SK-MEL-5 (cell line): ENCODE data around the gene IL11. TPM values are rescaled to one million over a fixed set of nuclear protein-coding genes. Genes with fewer than 3 reads are reported as not detected.

Experiments
- DNase-seq: peaks from one replicate; pipeline ENCODE4 v3.0.0-alpha.2; 2016; ENCODE audit warnings: low read depth, low spot score
- in situ Hi-C: cut with HindIII; loops from 2 replicates; pipeline ENCODE4 v1.10.0; 2016; ENCODE audit warnings: low sequenced_read_pairs, high pct_unique_total_duplicates, low pct_unique_long_range_greater_than_20kb
- total RNA-seq: library from RNA; depleted of rRNA; stranded (reverse); fragments of >200 nt; shearing (Covaris generic); gene quantifications from 2 replicates; pipeline ENCODE4 v1.2.3, GENCODE V29; 2014

The IL11 gene
- total RNA-seq, 1 experiment from 2014 or later, result not detected

- in situ Hi-C loops, result no loop called here
- no peak for DNase-seq
These were observed 22.8 kb upstream of the IL11 start for GRCh38 chr19:55392820-55393761.

GRCh38 chr19:55391702-55392615, 21.7 kb upstream of the IL11 start:
- no peak for DNase-seq
- in situ Hi-C loops, result no loop called here

GRCh38 chr19:55391191-55391670, 21.0 kb upstream of the IL11 start:
- in situ Hi-C loops, result no loop called here
- no peak for DNase-seq

GRCh38 chr19:55390461-55390880, 20.2 kb upstream of the IL11 start:
- DNase-seq, result no peak
- in situ Hi-C loops, result no loop called here

- in situ Hi-C loops, result no loop called here
- no peak for DNase-seq
These were observed 19.4 kb upstream of the IL11 start for GRCh38 chr19:55389386-55390317.

- in situ Hi-C loops, result no loop called here
- DNase-seq, result no peak
These were observed 17.7 kb upstream of the IL11 start for GRCh38 chr19:55387736-55388497.

GRCh38 chr19:55386493-55386971, 16.3 kb upstream of the IL11 start:
- no peak for DNase-seq
- in situ Hi-C loops, result no loop called here

GRCh38 chr19:55385724-55386492, 15.6 kb upstream of the IL11 start, which contains the start of gene RPL28:
Gene RPL28, plus strand, starts transcription at chr19:55385932. Its CDS starts 426 bp downstream, at chr19:55386358.
- peak; percentile 98 for DNase-seq
- in situ Hi-C loops, result no loop called here

- in situ Hi-C loops, result no loop called here
- peak; percentile 95 for DNase-seq
These were observed 14.9 kb upstream of the IL11 start for GRCh38 chr19:55384920-55385723.

GRCh38 chr19:55384131-55384919, 14.1 kb upstream of the IL11 start, which contains the start of gene TMEM238:
Gene TMEM238, minus strand, starts transcription at chr19:55384292. Its CDS starts 33 bp downstream, at chr19:55384259.
- DNase-seq, result no peak
- in situ Hi-C loops, result no loop called here

- in situ Hi-C loops, result no loop called here
- no peak for DNase-seq
These were observed 13.2 kb upstream of the IL11 start for GRCh38 chr19:55383279-55384130.

- in situ Hi-C loops, result no loop called here
These were observed 12.3 kb upstream of the IL11 start for GRCh38 chr19:55382522-55383054.

GRCh38 chr19:55382013-55382412, 11.8 kb upstream of the IL11 start:
- in situ Hi-C loops, result no loop called here
- no peak for DNase-seq

More at GRCh38 chr19:55382522-55383054, 12.3 kb upstream of the IL11 start:
- DNase-seq, result no peak
